H9 (cell line): ENCODE measurements around the gene TMEM161B. TPM values are rescaled to one million over a fixed set of nuclear protein-coding genes. Genes with fewer than 3 reads are reported as not detected.

Experiments used
- DNase-seq: peaks from one replicate; pipeline ENCODE4 v3.0.0-alpha.2; 2017
- H2AFZ ChIP-seq: one replicate; pipeline ENCODE4 v1.6.1; 2013; ENCODE audit warnings: mild to moderate bottlenecking, low read length, control low read depth, moderate library complexity
- H2AK5ac ChIP-seq: 2 replicates; pipeline ENCODE4 v1.6.1; 2013; ENCODE audit warnings: low read length, control low read depth, mixed read lengths; ENCODE audit not compliant: insufficient read length
- H2BK120ac ChIP-seq: one replicate; pipeline ENCODE4 v1.6.1; 2013; ENCODE audit warnings: low read depth, mild to moderate bottlenecking, low read length, control low read depth, inconsistent platforms; ENCODE audit not compliant: poor library complexity, severe bottlenecking
- H2BK12ac ChIP-seq: 2 replicates; pipeline ENCODE4 v1.6.1; 2013; ENCODE audit warnings: low read length, control low read depth, mixed read lengths, low read depth; ENCODE audit not compliant: insufficient read length
- H2BK15ac ChIP-seq: 2 replicates; pipeline ENCODE4 v1.6.1; 2013; ENCODE audit warnings: low read depth, low read length, control low read depth
- H2BK20ac ChIP-seq: one replicate; pipeline ENCODE4 v1.6.1; 2013; ENCODE audit warnings: low read depth, mild to moderate bottlenecking, low read length, control low read depth, inconsistent platforms; ENCODE audit not compliant: poor library complexity, severe bottlenecking
- H2BK5ac ChIP-seq: 2 replicates; pipeline ENCODE4 v1.6.1; 2013; ENCODE audit warnings: low read length, control low read depth, mixed read lengths; ENCODE audit not compliant: insufficient read length
- H3K14ac ChIP-seq: 2 replicates; pipeline ENCODE4 v1.6.1; 2013; ENCODE audit warnings: low read length, control low read depth; ENCODE audit not compliant: insufficient read depth
- H3K18ac ChIP-seq: 2 replicates; pipeline ENCODE4 v1.6.1; 2013; ENCODE audit warnings: low read depth, mild to moderate bottlenecking, mixed read lengths, low read length, control low read depth; ENCODE audit not compliant: insufficient read length
- H3K23ac ChIP-seq: 2 replicates; pipeline ENCODE4 v1.6.1; 2013; ENCODE audit warnings: low read length, control low read depth, mixed read lengths, low read depth; ENCODE audit not compliant: insufficient read length
- H3K23me2 ChIP-seq: 2 replicates; pipeline ENCODE4 v1.6.1; 2013; ENCODE audit warnings: low read depth, mild to moderate bottlenecking, mixed read lengths, low read length, control low read depth; ENCODE audit not compliant: insufficient read length, poor library complexity, severe bottlenecking
- H3K27ac ChIP-seq: 2 replicates; pipeline ENCODE4 v1.5.1; 2013; ENCODE audit warnings: low read length, control low read depth, mixed read lengths, low read depth; ENCODE audit not compliant: insufficient read length
- H3K27me3 ChIP-seq: 2 replicates; pipeline ENCODE4 v1.6.1; 2013; ENCODE audit warnings: low read length, control low read depth, inconsistent platforms; ENCODE audit not compliant: insufficient read depth
- H3K4ac ChIP-seq: 2 replicates; pipeline ENCODE4 v1.6.1; 2013; ENCODE audit warnings: low read depth, mild to moderate bottlenecking, control low read depth, inconsistent platforms, low read length, moderate library complexity
- H3K4me1 ChIP-seq: 2 replicates; pipeline ENCODE4 v1.6.1; 2013; ENCODE audit warnings: low read length, control low read depth, inconsistent platforms; ENCODE audit not compliant: insufficient read depth
- H3K4me2 ChIP-seq: 2 replicates; pipeline ENCODE4 v1.6.1; 2013; ENCODE audit warnings: low read length, control low read depth, mixed read lengths; ENCODE audit not compliant: insufficient read length, insufficient read depth
- H3K56ac ChIP-seq: 2 replicates; pipeline ENCODE4 v1.6.1; 2013; ENCODE audit warnings: low read depth, mild to moderate bottlenecking, mixed read lengths, low read length, control low read depth; ENCODE audit not compliant: insufficient read length
- H3K79me1 ChIP-seq: 2 replicates; pipeline ENCODE4 v1.6.1; 2013; ENCODE audit warnings: low read depth, mild to moderate bottlenecking, moderate library complexity, low read length, control low read depth, inconsistent platforms; ENCODE audit not compliant: insufficient read depth, poor library complexity, severe bottlenecking
- H3K79me2 ChIP-seq: 2 replicates; pipeline ENCODE4 v1.6.1; 2013; ENCODE audit warnings: low read length, control low read depth, inconsistent platforms; ENCODE audit not compliant: insufficient read depth
- H3K9ac ChIP-seq: 2 replicates; pipeline ENCODE4 v1.6.1; 2013; ENCODE audit warnings: low read length, control low read depth, mixed read lengths; ENCODE audit not compliant: insufficient read length; ENCODE audit errors: extremely low read depth
- H3K9me3 ChIP-seq: one replicate; pipeline ENCODE4 v1.6.1; 2013; ENCODE audit warnings: low read depth, low read length, inconsistent platforms; ENCODE audit not compliant: control insufficient read depth
- H3T11ph ChIP-seq: one replicate; pipeline ENCODE4 v1.6.1; 2013; ENCODE audit warnings: mild to moderate bottlenecking, low read length, control low read depth, inconsistent platforms
- H4K20me1 ChIP-seq: one replicate; pipeline ENCODE4 v1.6.1; 2013; ENCODE audit not compliant: control insufficient read depth, insufficient read length, insufficient read depth
- H4K5ac ChIP-seq: 2 replicates; pipeline ENCODE4 v1.6.1; 2013; ENCODE audit warnings: low read depth, mild to moderate bottlenecking, mixed read lengths, low read length, control low read depth; ENCODE audit not compliant: insufficient read length
- H4K8ac ChIP-seq: replicated peaks from 2 replicates; pipeline ENCODE4 v1.6.1; 2013; ENCODE audit warnings: low read length, control low read depth, mixed read lengths, low read depth; ENCODE audit not compliant: insufficient read length
- H4K91ac ChIP-seq: 2 replicates; pipeline ENCODE4 v1.6.1; 2013; ENCODE audit warnings: low read depth, mild to moderate bottlenecking, moderate library complexity, mixed read lengths, low read length, control low read depth; ENCODE audit not compliant: insufficient read length
- H3K27ac Mint-ChIP-seq, 3 experiments: 2 replicates in 2 of 3; 3 replicates in 1 of 3; pipeline ENCODE4 v1.8.0; 2020 to 2021; ENCODE audit warnings: mixed read lengths in 3 of 3, mild to moderate bottlenecking in 1 of 3, moderate library complexity in 1 of 3
- H3K27me3 Mint-ChIP-seq: 2 replicates; pipeline ENCODE4 v1.8.0; 2021; ENCODE audit warnings: low read depth, mild to moderate bottlenecking, moderate library complexity, mixed read lengths
- H3K36me3 Mint-ChIP-seq, 3 experiments: 2 replicates in 2 of 3; 3 replicates in 1 of 3; pipeline ENCODE4 v1.8.0; 2020 to 2021; ENCODE audit warnings: low read depth in 3 of 3, mixed read lengths in 3 of 3; ENCODE audit not compliant: insufficient read depth in 1 of 3
- H3K4me1 Mint-ChIP-seq, 2 experiments: 2 replicates each; pipeline ENCODE4 v1.8.0; 2020; ENCODE audit warnings: mixed read lengths in 2 of 2
- H3K4me3 Mint-ChIP-seq, 2 experiments: 2 replicates in 1 of 2; 3 replicates in 1 of 2; pipeline ENCODE4 v1.8.0; 2020 to 2021; ENCODE audit warnings: mild to moderate bottlenecking in 2 of 2, mixed read lengths in 2 of 2, moderate library complexity in 1 of 2
- H3K9me3 Mint-ChIP-seq, 2 experiments: 2 replicates in 1 of 2; 3 replicates in 1 of 2; pipeline ENCODE4 v1.8.0; 2020; ENCODE audit warnings: mild to moderate bottlenecking in 2 of 2, mixed read lengths in 2 of 2, moderate library complexity in 1 of 2
- CTCF ChIP-seq: fragments of 200-600 bp; sonication (generic); conservative IDR thresholded peaks from 3 replicates; pipeline ENCODE4 v1.8.0; 2021; ENCODE audit warnings: antibody characterized with exemption, mild to moderate bottlenecking
- WGBS: extraction: QIAGEN DNeasy Blood & Tissue Kit; methylation state at CpG from one replicate; pipeline ENCODE4 v1.1.7; 2013; ENCODE audit warnings: missing lambda C conversion rate, low lambda C conversion rate, mixed read lengths; ENCODE audit not compliant: insufficient read length; ENCODE audit errors: extremely low coverage; 5-methylcytosine and 5-hydroxymethylcytosine counted together
- total RNA-seq: library from RNA; stranded (reverse); gene quantifications from 2 replicates; pipeline ENCODE4 v1.2.1, GENCODE V29; 2021

The TMEM161B gene
- total RNA-seq, 1 experiment from 2014 or later = 17.9 TPM

- Mint-ChIP-seq H3K4me3 (no peak overlapping the region; a peak in 1 of 5 replicates), H3K9me3 (peaks cover 3 to 4% of the 10 kb centered on the region in 2 experiments; a peak in 2 of 5 replicates), H3K36me3 (peaks cover 8 to 18% (median 11%) of the 10 kb centered on the region in 3 experiments; a peak in 6 of 7 replicates), H3K27ac (peak overlapping the region in 1 of 3 experiments; percentile 46; a peak in 1 of 7 replicates), H3K4me1 (peaks cover 32% of the 10 kb centered on the region in 2 experiments), H3K27me3 (no peaks in the 10 kb centered on the region)
- Histone ChIP-seq H3K4ac (no peak overlapping the region), H3K27ac (no peak overlapping the region), H2BK12ac (no peak overlapping the region), H3K9ac (no peak overlapping the region), H3K27me3 (no peaks in the 10 kb centered on the region), H3K4me1 (peaks cover 11% of the 10 kb centered on the region; the same call in 1 of the 2 replicates), H3K23me2 (no peaks in the 10 kb centered on the region), H2BK120ac (no peak overlapping the region), H4K91ac (no peak overlapping the region), H4K5ac (no peak overlapping the region), H3T11ph (no peak overlapping the region), H3K4me2 (no peak overlapping the region), H4K20me1 (no peaks in the 10 kb centered on the region), H4K8ac (no peak overlapping the region), H3K18ac (no peak overlapping the region), H2BK15ac (no peak overlapping the region), H3K56ac (no peak overlapping the region), H2AFZ (no peak overlapping the region), H3K23ac (no peak overlapping the region), H2BK5ac (no peak overlapping the region), H3K14ac (no peak overlapping the region), H2BK20ac (no peak overlapping the region), H3K79me2 (no peaks in the 10 kb centered on the region), H2AK5ac (no peak overlapping the region), H3K9me3 (no peaks in the 10 kb centered on the region), H3K79me1 (no peaks in the 10 kb centered on the region)
- no peak for DNase-seq
- TF ChIP-seq CTCF = peak; percentile 31; the same call in 2 of the 3 replicates
- WGBS = no CpG with 5 or more reads among the region's 1 CpG
These were observed 33.3 kb downstream of the TMEM161B start for GRCh38 chr5:88235346-88235745.
